Upper lobe of right lung (tissue), 1 donor: Measurements from ENCODE around the gene KCTD14. TPM values are rescaled to one million over a fixed set of nuclear protein-coding genes. Genes with fewer than 3 reads are reported as not detected.
"Not testable (repeated sequence)": the region's sequence is repeated elsewhere in the genome, so short reads cannot be mapped to it uniquely, and the experiment has no call there.

Experiments used
- ATAC-seq: fragments of 200-7000 bp; cut with Tn5 transposase; one replicate; pipeline ENCODE4 v1.9.1; 2020; ENCODE audit warnings: mild to moderate bottlenecking, moderate library complexity
- DNase-seq: peaks from one replicate; pipeline ENCODE4 v3.0.0-alpha.2; 2020
- H3K27ac ChIP-seq: fragments of 200-600 bp; one replicate; pipeline ENCODE4 v1.8.0; 2022
- H3K27me3 ChIP-seq: fragments of 200-600 bp; one replicate; pipeline ENCODE4 v1.8.0; 2022; ENCODE audit warnings: mild to moderate bottlenecking
- H3K36me3 ChIP-seq: fragments of 200-600 bp; one replicate; pipeline ENCODE4 v1.8.0; 2022
- H3K4me1 ChIP-seq: fragments of 200-600 bp; one replicate; pipeline ENCODE4 v1.8.0; 2022
- H3K4me3 ChIP-seq: fragments of 200-600 bp; one replicate; pipeline ENCODE4 v1.8.0; 2022; ENCODE audit warnings: mild to moderate bottlenecking
- H3K9me3 ChIP-seq: fragments of 200-600 bp; one replicate; pipeline ENCODE4 v1.8.0; 2022
- intact Hi-C: fragments of 100-400 bp; cut with DNase I; formaldehyde crosslinking; loops from one replicate; pipeline ENCODE4 v1.11.0; 2022
- total RNA-seq: library from RNA; stranded (reverse); fragmentation: NEBNext Ultra II Directional; extraction: Animal tissue kit (Norgen Biotek cat#: 25700); gene quantifications from one replicate; pipeline ENCODE4 v1.2.1, GENCODE V29; 2021
- TF ChIP-seq, protein P1 (sequence below): fragments of 200-600 bp; IDR thresholded peaks from one replicate; pipeline ENCODE4 v1.8.0; 2022; ENCODE audit warnings: antibody characterized with exemption
- donor health status: DM: no; HTN: yes; CAD: no; lungs with severe emphysema.

The KCTD14 gene
- total RNA-seq, 1 donor from 2014 or later: 13.6 TPM

DNA sequence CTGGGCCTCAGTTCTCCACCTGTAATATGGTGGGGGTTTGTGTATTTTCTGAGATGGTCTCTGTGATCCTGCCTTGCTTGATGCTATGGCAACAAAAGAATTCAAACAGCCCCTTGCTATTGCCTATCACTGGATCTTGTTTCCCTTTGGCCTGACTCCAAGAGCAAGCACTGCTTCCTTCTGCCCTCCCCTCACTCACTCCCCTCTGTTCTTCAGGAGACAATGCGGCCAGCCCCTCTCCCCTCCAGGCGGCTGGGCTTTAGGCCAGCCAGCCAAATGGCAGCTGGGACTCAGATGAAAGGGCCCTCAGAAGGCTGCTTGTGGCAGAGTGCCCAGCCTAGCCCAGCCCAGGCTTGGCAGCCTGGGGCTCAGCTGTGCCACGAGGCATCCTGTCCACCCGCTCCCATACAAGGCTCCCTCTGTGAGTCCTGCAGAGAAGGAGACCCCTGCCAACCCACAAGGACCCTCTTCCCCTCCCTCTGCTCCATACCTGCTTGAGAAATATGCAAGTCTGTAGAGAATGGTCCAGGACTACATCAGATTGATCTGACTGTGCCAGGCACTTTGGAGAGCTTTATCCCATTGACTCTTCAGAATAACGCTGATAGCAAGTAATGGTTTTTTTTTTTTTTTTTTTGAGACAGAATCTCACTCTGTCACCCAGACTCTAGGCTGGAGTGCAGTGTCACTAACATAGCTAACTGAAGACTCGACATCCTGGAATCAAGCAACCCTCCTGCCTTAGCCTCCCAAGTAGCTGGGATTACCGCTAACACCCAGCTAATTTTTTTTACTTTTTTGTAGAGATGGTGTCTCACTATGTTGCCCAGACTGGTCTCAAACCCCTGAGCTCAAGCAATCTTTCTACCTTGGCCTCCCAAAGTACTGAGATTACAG is 7.6 kb upstream of the KCTD14 start:
- H3K27ac ChIP-seq: no peak overlapping the region
- ATAC-seq (peak; percentile 92), DNase-seq (peak; percentile 87)
- TF ChIP-seq, protein P1, sequence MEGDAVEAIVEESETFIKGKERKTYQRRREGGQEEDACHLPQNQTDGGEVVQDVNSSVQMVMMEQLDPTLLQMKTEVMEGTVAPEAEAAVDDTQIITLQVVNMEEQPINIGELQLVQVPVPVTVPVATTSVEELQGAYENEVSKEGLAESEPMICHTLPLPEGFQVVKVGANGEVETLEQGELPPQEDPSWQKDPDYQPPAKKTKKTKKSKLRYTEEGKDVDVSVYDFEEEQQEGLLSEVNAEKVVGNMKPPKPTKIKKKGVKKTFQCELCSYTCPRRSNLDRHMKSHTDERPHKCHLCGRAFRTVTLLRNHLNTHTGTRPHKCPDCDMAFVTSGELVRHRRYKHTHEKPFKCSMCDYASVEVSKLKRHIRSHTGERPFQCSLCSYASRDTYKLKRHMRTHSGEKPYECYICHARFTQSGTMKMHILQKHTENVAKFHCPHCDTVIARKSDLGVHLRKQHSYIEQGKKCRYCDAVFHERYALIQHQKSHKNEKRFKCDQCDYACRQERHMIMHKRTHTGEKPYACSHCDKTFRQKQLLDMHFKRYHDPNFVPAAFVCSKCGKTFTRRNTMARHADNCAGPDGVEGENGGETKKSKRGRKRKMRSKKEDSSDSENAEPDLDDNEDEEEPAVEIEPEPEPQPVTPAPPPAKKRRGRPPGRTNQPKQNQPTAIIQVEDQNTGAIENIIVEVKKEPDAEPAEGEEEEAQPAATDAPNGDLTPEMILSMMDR: no peak
- no peaks in the 10 kb centered on the region for H3K9me3 ChIP-seq
- no peaks in the 10 kb centered on the region for H3K27me3 ChIP-seq
- peaks cover 8% of the 10 kb centered on the region for H3K4me1 ChIP-seq
- no peaks in the 10 kb centered on the region for H3K36me3 ChIP-seq
- intact Hi-C loops: no loop called here
- no peak overlapping the region for H3K4me3 ChIP-seq

DNA sequence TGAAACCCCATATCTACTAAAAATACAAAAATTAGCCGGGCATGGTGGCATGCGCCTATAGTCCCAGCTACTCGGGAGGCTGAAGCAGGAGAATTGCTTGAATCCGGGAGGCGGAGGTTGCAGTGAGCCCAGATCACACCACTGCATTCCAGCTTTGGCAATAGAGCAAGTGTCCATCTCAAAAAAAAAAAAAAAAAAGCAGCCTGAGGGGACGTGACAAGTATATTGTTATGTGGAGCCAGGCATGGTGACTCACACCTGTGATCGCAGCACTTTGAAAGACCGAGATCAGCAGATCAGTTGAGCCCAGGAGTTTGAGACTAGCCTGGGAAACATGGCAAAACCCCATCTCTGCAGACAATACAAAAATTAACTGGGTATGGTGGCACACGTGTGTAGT is 5.3 kb upstream of the KCTD14 start:
- DNase-seq, H3K9me3 ChIP-seq, H3K4me3 ChIP-seq, H3K27ac ChIP-seq, H3K27me3 ChIP-seq, H3K4me1 ChIP-seq, ATAC-seq, intact Hi-C loops, H3K36me3 ChIP-seq: not testable (repeated sequence)

DNA sequence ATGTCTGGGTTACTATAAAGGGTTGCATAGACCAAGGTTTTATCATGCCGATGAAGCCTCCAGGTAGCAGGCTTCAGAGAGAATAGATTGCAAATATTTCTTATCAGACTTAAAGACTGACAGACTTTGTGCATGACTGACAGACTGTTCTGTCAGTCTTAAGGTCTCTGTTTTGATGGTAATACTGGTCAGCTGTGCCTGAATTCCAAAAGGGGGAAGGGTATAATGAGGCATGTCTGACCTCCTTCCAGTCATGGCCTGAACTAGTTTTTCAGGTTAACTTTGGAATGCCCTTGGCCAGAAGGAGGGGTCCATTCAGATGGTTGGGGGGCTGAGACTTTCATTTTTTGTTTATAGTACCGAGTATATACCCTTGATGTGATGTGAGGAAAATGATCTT is 4.7 kb upstream of the KCTD14 start:
- H3K4me1 ChIP-seq: peaks cover 8% of the 10 kb centered on the region
- TF ChIP-seq, protein P1: no peak
- H3K4me3 ChIP-seq: no peak overlapping the region
- ATAC-seq (no peak), DNase-seq (no peak)
- H3K27me3 ChIP-seq: no peaks in the 10 kb centered on the region
- H3K36me3 ChIP-seq: no peaks in the 10 kb centered on the region
- intact Hi-C loops: no loop called here
- no peaks in the 10 kb centered on the region for H3K9me3 ChIP-seq
- no peak overlapping the region for H3K27ac ChIP-seq

DNA sequence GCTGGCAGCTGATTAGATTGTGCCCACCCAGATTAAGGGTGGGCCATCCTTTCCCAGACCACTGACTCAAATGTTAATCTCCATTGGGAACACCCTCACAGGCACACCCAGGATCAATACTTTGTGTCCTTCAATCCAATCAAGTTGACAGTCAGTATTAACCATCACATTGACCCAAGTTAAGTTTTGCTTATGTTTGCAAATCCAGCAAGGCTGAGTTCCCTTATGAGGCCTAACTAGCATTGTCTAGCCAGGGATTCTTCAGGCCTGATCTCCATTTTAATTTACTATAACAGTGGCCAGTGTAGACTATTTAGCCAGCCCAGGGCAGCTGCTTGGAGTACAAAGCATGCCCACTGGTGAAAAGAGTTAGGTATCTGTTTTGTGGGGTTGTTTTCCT is 2.3 kb upstream of the KCTD14 start:
- H3K27me3 ChIP-seq: no peaks in the 10 kb centered on the region
- H3K9me3 ChIP-seq: no peaks in the 10 kb centered on the region
- H3K27ac ChIP-seq: no peak overlapping the region
- intact Hi-C loops: no loop called here
- no peak overlapping the region for H3K4me3 ChIP-seq
- TF ChIP-seq, protein P1: no peak
- ATAC-seq (no peak), DNase-seq (no peak)
- no peaks in the 10 kb centered on the region for H3K36me3 ChIP-seq
- peaks cover 4% of the 10 kb centered on the region for H3K4me1 ChIP-seq

DNA sequence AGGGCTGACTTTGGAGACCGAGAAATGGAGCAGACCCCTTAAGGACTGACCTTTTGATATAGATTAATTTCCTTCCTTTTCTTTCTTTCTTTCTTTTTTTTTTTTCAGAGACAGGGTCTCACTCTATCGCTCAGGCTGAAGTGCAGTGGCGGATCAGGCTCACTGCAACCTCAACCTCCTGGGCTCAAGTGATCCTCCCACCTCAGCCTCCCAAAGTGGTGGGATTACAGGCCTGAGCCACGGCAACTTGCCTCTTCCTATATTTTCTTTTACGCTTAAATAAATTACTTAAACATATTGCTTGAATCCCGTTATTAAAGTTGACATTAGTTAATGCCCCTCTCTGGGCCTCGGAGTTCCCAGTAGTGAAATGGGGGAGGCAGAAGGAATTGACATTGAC is 350 bp upstream of the KCTD14 start:
- no peaks in the 10 kb centered on the region for H3K4me1 ChIP-seq
- TF ChIP-seq, protein P1: no peak
- H3K27me3 ChIP-seq: no peaks in the 10 kb centered on the region
- no peaks in the 10 kb centered on the region for H3K9me3 ChIP-seq
- ATAC-seq (no peak), DNase-seq (no peak)
- no peaks in the 10 kb centered on the region for H3K36me3 ChIP-seq
- H3K27ac ChIP-seq: peak overlapping the region; percentile 72
- intact Hi-C loops: no loop called here
- peak overlapping the region; percentile 58 for H3K4me3 ChIP-seq

DNA sequence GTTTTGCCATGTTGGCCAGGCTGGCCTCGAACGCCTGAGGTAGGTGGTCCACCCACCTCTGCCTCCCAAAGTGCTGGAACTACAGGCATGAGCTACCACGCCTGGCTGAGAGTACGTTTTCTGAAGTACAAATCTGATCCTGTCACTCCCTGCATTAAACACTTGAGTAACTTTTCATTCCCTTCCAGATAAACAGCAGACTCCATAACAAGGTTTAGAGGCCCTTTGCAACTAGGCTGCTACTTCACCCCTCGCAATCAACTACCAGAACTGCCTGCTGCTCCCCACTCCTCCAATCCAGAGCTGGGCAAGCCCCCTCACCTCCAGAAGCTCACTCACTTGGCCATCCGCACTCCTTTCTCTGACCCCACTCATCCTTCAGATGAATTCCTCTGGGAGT is 1.5 kb downstream of the KCTD14 start:
- Histone ChIP-seq H3K9me3 (no peaks in the 10 kb centered on the region), H3K36me3 (no peaks in the 10 kb centered on the region), H3K27me3 (no peaks in the 10 kb centered on the region), H3K4me1 (no peaks in the 10 kb centered on the region), H3K27ac (peak overlapping the region; percentile 11), H3K4me3 (peak overlapping the region; percentile 58)
- intact Hi-C loops: no loop called here
- ATAC-seq (no peak), DNase-seq (no peak)
- TF ChIP-seq, protein P1: no peak
